Muscle of leg (tissue), 11 donors: ENCODE results near the gene CACNA1H. TPM values are rescaled to one million over a fixed set of nuclear protein-coding genes. Genes with fewer than 3 reads are reported as not detected.
"Not testable (repeated sequence)": the region's sequence is repeated elsewhere in the genome, so short reads cannot be mapped to it uniquely, and the experiment has no call there.

Source experiments
- DNase-seq: peaks from one replicate; pipeline ENCODE4 v3.0.0; 2013
- H3K27ac ChIP-seq: one replicate; pipeline ENCODE4 v1.5.1; 2013; ENCODE audit warnings: mild to moderate bottlenecking, low read length, control low read depth
- H3K27me3 ChIP-seq: one replicate; pipeline ENCODE4 v1.6.1; 2013; ENCODE audit warnings: low read length; ENCODE audit not compliant: control insufficient read depth, insufficient read depth
- H3K36me3 ChIP-seq: one replicate; pipeline ENCODE4 v1.6.1; 2013; ENCODE audit warnings: low read length; ENCODE audit not compliant: control insufficient read depth, insufficient read depth
- H3K4me1 ChIP-seq: one replicate; pipeline ENCODE4 v1.6.1; 2013; ENCODE audit warnings: low read length; ENCODE audit not compliant: control insufficient read depth, insufficient read depth
- H3K4me3 ChIP-seq: one replicate; pipeline ENCODE4 v1.5.1; 2013; ENCODE audit warnings: low read length, control low read depth
- H3K9me3 ChIP-seq: replicated peaks from 2 replicates; pipeline ENCODE4 v1.6.1; 2013; ENCODE audit warnings: low read depth, low read length; ENCODE audit not compliant: control insufficient read depth
- WGBS: methylation state at CpG from one replicate; pipeline ENCODE4 v1.1.5; 2013; ENCODE audit warnings: missing lambda C conversion rate; ENCODE audit not compliant: insufficient coverage; 5-methylcytosine and 5-hydroxymethylcytosine counted together
- polyA plus RNA-seq, 8 donors: library from polyadenylated mRNA; unstranded; fragments of 120-200 nt; gene quantifications; one replicate each; pipeline versions ENCODE4 v1.2.1 to v1.2.3, GENCODE V29; 2013; ENCODE audit warnings: inconsistent platforms in 1 of 8, low replicate concordance in 1 of 8; ENCODE audit not compliant: insufficient read length in 8 of 8, insufficient read depth in 1 of 8
- total RNA-seq: library from RNA; stranded (reverse); fragments of 120-200 nt; gene quantifications from one replicate; pipeline ENCODE4 v1.2.4, GENCODE V29; 2013

CACNA1H gene
- total and polyA plus RNA-seq, 9 donors, result 20.7 to 56.0 (median 39.5) TPM

- 61% methylated on average over 6 of the region's 9 CpGs for WGBS
- no peaks in the 10 kb centered on the region for H3K27me3 ChIP-seq
These were observed 39.6 kb downstream of the CACNA1H start for GRCh38 chr16:1192384-1193073.

GRCh38 chr16:1193143-1193824 is 40.4 kb downstream of the CACNA1H start:
- 72% methylated on average over 29 of the region's 30 CpGs for WGBS
- H3K9me3 ChIP-seq, result no peaks in the 10 kb centered on the region
- H3K27me3 ChIP-seq, result no peaks in the 10 kb centered on the region
- DNase-seq, result no peak
- H3K4me3 ChIP-seq, result no peak overlapping the region
- H3K27ac ChIP-seq, result no peak overlapping the region
- no peaks in the 10 kb centered on the region for H3K36me3 ChIP-seq
- H3K4me1 ChIP-seq, result peaks cover 7% of the 10 kb centered on the region

More at GRCh38 chr16:1192384-1193073, 39.6 kb downstream of the CACNA1H start:
- Histone ChIP-seq H3K27ac (no peak overlapping the region), H3K36me3 (no peaks in the 10 kb centered on the region), H3K4me1 (peaks cover 7% of the 10 kb centered on the region), H3K9me3 (no peaks in the 10 kb centered on the region), H3K4me3 (no peak overlapping the region)
- DNase-seq, result no peak

DNA sequence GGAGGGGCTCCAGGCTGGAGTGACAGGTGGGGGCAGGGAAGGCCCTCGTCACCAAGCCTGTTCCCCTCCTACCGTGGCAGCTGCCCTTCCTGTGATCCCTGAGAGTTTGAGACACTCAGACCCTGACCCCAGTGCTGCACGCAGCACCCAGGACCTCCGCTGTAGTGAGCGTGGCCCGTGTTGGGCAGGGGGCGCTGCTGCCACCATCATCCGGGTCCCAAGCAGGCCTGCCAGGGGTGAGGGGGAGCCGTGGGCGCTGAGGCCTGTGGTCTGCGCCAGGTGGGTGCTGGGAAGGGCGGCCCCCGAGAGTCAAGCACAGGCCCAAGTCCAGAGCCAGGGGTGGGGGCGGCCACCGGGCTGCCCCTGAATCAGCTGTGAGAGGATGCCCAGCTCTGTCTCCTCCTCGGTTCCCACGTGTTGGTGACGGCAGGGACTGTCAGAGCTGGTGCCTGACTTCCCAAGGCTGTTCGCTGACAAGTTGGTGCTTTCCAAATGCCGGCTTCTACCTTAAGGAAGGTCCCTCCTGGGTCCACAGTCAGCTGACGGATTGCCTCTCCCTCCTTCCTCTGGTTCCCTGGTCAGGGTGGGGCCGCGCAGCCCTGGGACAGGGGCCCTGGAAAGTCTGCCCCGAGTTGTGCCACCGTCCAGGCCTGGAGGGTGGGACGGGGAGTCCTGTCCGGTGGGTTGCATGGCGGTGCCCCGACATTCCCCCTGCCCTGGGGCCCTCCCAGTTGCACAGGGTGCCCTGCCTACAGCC is 41.1 kb downstream of the CACNA1H start:
- peaks cover 7% of the 10 kb centered on the region for H3K4me1 ChIP-seq
- H3K27ac ChIP-seq, result no peak overlapping the region
- 68% methylated on average over 26 of the region's 29 CpGs for WGBS
- no peaks in the 10 kb centered on the region for H3K27me3 ChIP-seq
- no peaks in the 10 kb centered on the region for H3K36me3 ChIP-seq
- DNase-seq, result no peak
- H3K4me3 ChIP-seq, result no peak overlapping the region
- H3K9me3 ChIP-seq, result no peaks in the 10 kb centered on the region

DNA sequence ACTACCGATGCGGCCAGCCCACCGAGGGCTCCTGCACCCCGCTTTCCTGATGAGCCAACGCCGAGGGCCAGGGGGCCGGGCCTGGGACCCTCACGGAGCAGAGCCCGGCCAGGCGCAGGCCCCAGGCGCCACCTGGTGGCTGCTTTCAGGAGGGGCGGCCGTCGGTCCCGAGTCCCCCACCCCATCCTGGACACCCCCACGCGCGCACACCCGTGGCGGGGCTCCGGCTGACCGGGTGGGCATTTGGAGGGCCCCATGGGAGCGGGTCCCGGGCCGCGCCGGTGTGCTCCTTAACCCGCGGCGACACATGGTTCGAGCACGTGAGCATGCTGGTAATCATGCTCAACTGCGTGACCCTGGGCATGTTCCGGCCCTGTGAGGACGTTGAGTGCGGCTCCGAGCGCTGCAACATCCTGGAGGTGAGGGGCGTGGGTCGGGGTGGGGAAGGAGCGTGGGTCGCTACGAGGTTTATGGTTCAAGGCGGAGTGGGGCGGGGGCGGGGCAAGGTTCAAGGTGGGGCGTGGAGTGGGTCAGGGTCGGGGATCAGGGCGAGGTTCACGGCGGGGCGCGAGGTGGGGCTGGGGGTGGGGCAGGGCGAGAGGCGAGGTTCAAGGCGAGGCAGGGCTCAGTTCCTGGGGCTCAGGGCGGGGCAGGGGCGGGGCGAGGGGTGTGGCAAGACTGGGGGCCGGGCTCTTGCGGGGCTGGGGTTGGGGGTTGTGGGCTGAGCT is 41.9 kb downstream of the CACNA1H start:
- H3K4me3 ChIP-seq, result no peak overlapping the region
- H3K27me3 ChIP-seq, result no peaks in the 10 kb centered on the region
- H3K4me1 ChIP-seq, result peaks cover 7% of the 10 kb centered on the region
- H3K9me3 ChIP-seq, result no peaks in the 10 kb centered on the region
- no peak overlapping the region for H3K27ac ChIP-seq
- no peaks in the 10 kb centered on the region for H3K36me3 ChIP-seq
- WGBS, result 28% methylated on average over 61 of the region's 61 CpGs
- no peak for DNase-seq

DNA sequence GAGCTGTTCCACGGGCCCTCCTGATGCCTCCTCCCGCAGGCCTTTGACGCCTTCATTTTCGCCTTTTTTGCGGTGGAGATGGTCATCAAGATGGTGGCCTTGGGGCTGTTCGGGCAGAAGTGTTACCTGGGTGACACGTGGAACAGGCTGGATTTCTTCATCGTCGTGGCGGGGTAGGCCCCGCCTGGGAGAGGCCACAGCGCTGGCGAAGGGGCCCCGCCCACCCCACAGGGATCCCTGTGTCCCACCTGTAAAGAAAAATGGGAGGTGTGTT is 42.4 kb downstream of the CACNA1H start:
- DNase-seq, result no peak
- WGBS, result 78% methylated on average over 10 of the region's 14 CpGs
- no peak overlapping the region for H3K4me3 ChIP-seq
- peaks cover 7% of the 10 kb centered on the region for H3K4me1 ChIP-seq
- no peaks in the 10 kb centered on the region for H3K9me3 ChIP-seq
- no peaks in the 10 kb centered on the region for H3K27me3 ChIP-seq
- no peaks in the 10 kb centered on the region for H3K36me3 ChIP-seq
- no peak overlapping the region for H3K27ac ChIP-seq

DNA sequence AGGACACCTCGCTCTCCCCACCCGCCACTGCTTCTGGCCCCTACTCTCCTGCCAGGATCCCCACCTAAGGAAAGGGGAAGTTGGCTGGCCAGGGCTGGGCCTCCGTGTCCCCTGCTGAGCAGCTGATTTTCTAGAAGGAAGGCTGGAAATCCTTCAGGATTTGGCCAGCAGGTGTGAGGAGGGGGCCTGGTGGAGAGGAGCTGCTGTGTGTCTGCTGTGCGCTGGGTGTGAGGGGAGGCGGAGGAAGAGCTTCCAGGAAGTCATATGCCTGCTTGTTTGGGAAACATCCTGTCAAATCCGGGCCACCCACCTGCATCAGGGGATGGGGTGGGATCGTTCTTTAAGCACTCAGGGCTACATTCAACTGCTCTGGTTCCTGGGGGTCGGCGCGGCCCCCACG is 43.6 kb downstream of the CACNA1H start:
- Histone ChIP-seq H3K36me3 (no peaks in the 10 kb centered on the region), H3K4me1 (peaks cover 7% of the 10 kb centered on the region), H3K4me3 (no peak overlapping the region), H3K9me3 (no peaks in the 10 kb centered on the region), H3K27ac (no peak overlapping the region), H3K27me3 (no peaks in the 10 kb centered on the region)
- DNase-seq, result no peak
- WGBS, result 71% methylated on average over 9 of the region's 11 CpGs

GRCh38 chr16:1197237-1197866 is 44.4 kb downstream of the CACNA1H start:
- no peak overlapping the region for H3K27ac ChIP-seq
- DNase-seq, result no peak
- no peaks in the 10 kb centered on the region for H3K9me3 ChIP-seq
- peaks cover 7% of the 10 kb centered on the region for H3K4me1 ChIP-seq
- H3K36me3 ChIP-seq, result peaks cover 3% of the 10 kb centered on the region
- no peaks in the 10 kb centered on the region for H3K27me3 ChIP-seq
- H3K4me3 ChIP-seq, result no peak overlapping the region
- 66% methylated on average over 19 of the region's 19 CpGs for WGBS

- DNase-seq, result no peak
- Histone ChIP-seq H3K4me1 (peaks cover 4% of the 10 kb centered on the region), H3K36me3 (peaks cover 10% of the 10 kb centered on the region), H3K4me3 (no peak overlapping the region), H3K27me3 (no peaks in the 10 kb centered on the region), H3K27ac (no peak overlapping the region), H3K9me3 (no peaks in the 10 kb centered on the region)
- WGBS, result 79% methylated on average over 12 of the region's 18 CpGs
These were observed 45.3 kb downstream of the CACNA1H start for GRCh38 chr16:1198194-1198593.

DNA sequence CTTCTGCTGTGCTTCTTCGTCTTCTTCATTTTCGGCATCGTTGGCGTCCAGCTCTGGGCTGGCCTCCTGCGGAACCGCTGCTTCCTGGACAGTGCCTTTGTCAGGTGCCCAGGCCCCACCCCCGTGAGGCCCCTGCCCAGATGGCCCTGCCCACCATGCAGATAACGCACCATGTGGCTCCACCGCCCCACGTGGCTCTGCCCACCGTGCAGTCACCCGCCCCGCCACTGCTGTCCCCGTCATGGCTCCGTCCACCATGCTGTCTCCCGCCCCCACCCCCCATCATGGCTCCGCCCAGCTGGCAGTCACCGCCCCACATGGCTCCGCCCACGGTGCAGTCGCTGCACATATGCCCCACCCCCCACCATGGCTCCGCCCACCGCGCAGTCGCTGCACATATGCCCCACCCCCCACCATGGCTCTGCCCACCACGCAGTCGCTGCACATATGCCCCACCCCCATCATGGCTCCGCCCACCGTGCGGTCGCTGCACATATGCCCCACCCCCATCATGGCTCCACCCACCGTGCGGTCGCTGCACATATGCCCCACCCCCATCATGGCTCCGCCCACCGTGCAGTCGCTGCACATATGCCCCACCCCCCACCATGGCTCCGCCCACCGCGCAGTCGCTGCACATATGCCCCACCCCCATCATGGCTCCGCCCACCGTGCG is 45.9 kb downstream of the CACNA1H start:
- not testable (repeated sequence) for H3K4me1 ChIP-seq, DNase-seq, H3K27me3 ChIP-seq, H3K4me3 ChIP-seq, H3K9me3 ChIP-seq, H3K27ac ChIP-seq
- H3K36me3 ChIP-seq, result peaks cover 14% of the 10 kb centered on the region
- 88% methylated on average over 21 of the region's 44 CpGs for WGBS
